Fibroblast of villous mesenchyme (primary cell): ENCODE results near the gene FBXO31. TPM values are rescaled to one million over a fixed set of nuclear protein-coding genes. Genes with fewer than 3 reads are reported as not detected.

ENCODE experiments used
- DNase-seq: peaks from one replicate; pipeline ENCODE4 v3.0.0-alpha.2; 2010; ENCODE audit warnings: low read depth
- H3K4me3 ChIP-seq: 2 replicates; pipeline ENCODE4 v1.5.1; 2011; ENCODE audit warnings: low read depth, mild to moderate bottlenecking, low read length
- total RNA-seq: library from RNA; depleted of rRNA; stranded (reverse); fragments of >200 nt; gene quantifications from 2 replicates; pipeline ENCODE4 v1.2.3, GENCODE V29; 2012
- TF ChIP-seq, protein P1 (sequence below): IDR thresholded peaks from 2 replicates; pipeline ENCODE4 v1.5.1; 2012; ENCODE audit warnings: low read depth, mild to moderate bottlenecking, low read length; ENCODE audit not compliant: insufficient read depth

Gene FBXO31
- total RNA-seq, 1 donor = 25.9 TPM

DNA sequence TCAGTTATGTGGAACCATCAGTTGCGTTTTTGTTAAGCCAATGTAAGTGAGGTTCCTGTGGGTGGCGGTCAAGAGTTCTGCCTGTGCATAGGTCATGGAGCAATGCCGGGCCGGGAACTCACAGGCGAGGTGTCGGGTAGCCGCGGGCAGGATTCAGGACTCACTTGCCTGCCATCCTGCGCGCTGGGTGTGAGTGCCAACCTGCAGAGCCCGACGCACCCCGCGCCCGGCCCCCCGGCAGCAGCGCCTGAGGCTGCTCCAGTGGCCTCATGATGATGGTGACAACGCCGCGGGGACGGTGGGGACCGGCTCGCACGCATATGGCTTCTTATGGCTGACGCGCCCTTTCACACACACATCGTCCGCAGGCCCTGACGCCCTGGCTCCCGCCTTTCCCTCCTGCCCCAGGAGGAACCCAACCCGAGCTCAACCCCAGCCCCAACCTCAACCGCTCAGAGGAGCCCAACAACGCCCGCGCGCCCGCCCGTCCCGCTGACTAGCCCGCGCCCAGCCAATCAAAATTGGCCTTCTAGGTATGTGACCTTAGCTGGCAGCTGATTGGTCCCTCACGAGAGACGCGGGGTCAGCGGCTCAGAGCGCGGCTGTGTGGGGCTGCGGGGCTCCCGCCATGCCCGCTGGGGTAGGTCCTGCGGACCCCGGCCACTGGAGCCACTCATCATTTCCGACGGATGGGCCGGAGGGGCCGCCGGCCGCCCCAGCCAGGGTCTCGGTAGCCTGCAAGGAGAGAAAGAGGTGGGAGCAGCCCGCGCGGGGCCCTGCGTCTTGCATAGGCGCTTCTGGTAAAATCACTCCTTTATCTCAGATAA lies 66.4 kb downstream of the FBXO31 start, which contains the start of gene C16orf95:
Gene C16orf95 (minus strand): TSS at position 470 of the 827 bp plus-strand sequence. CDS start 150 bp downstream, at position 320.
- TF ChIP-seq, protein P1, sequence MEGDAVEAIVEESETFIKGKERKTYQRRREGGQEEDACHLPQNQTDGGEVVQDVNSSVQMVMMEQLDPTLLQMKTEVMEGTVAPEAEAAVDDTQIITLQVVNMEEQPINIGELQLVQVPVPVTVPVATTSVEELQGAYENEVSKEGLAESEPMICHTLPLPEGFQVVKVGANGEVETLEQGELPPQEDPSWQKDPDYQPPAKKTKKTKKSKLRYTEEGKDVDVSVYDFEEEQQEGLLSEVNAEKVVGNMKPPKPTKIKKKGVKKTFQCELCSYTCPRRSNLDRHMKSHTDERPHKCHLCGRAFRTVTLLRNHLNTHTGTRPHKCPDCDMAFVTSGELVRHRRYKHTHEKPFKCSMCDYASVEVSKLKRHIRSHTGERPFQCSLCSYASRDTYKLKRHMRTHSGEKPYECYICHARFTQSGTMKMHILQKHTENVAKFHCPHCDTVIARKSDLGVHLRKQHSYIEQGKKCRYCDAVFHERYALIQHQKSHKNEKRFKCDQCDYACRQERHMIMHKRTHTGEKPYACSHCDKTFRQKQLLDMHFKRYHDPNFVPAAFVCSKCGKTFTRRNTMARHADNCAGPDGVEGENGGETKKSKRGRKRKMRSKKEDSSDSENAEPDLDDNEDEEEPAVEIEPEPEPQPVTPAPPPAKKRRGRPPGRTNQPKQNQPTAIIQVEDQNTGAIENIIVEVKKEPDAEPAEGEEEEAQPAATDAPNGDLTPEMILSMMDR = peak; percentile 61
- DNase-seq = peak; percentile 96
- H3K4me3 ChIP-seq = peak within 1 kb of the TSS; percentile 100

DNA sequence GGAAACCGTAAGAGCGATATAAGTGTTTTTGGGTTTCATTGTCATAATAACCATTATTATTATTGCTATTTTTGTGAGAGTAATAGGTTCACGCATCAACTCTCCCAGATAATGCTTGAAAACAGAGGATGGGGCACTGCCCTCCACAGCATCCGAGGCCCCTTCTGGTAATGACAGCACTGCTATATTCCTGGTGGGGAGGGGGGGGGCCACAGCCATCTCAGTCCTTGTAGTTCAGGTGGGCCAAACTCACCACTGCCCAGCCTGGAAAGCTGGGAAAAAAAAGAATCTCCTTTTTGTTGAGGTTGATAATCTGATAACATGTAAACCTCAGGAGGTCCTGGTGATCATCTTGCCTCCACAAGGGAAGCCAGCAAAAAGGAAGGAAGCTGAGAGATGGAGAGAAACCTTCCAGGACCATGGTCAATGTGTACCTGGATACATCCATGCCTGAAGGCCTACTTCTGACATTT lies 67.1 kb downstream of the FBXO31 start:
- TF ChIP-seq, protein P1 = no peak
- peak overlapping the region; percentile 100 for H3K4me3 ChIP-seq
- no peak for DNase-seq

DNA sequence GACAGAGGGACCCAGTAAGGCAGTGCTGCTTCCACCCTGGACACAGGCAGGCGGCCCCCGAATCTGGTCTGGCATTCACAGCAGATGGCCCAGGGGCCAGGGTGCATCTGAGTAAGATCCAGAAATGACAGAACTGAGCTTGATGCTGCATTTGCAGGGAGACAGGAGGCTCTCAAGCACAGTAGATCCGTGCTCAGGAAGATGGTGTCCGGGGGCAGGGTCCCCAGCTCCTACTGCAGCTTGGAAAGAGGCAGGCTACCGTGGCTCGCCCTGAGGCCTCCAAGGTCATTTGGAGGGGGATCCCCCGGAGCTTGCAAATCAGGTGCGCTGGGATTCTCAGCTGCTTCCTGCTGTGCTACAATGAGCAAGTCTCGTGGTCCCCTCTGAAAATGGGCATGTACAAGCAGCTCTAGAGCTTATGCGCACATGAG lies 68.6 kb downstream of the FBXO31 start:
- DNase-seq = no peak
- TF ChIP-seq, protein P1 = no peak
- no peak overlapping the region for H3K4me3 ChIP-seq

DNA sequence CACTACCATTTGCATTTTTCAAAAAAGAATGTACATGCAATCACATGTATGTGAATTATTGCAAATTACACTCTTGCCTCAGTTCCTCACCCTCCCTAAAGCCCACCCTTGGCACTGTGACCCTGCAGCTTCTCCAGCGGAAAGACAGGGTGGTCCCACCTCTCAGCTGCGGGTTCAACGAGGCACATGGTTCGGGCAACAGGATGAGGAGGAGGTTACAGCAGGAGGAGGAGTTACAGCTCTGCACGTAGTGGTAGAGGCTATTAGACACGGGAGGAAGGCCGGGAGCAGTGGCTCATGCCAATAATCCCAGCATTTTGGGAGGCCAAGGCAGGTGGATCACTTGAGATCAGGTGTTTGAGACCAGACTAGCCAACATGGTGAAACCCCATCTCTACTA lies 71.6 kb downstream of the FBXO31 start:
- H3K4me3 ChIP-seq = no peak overlapping the region
- TF ChIP-seq, protein P1 = no peak
- DNase-seq = no peak

DNA sequence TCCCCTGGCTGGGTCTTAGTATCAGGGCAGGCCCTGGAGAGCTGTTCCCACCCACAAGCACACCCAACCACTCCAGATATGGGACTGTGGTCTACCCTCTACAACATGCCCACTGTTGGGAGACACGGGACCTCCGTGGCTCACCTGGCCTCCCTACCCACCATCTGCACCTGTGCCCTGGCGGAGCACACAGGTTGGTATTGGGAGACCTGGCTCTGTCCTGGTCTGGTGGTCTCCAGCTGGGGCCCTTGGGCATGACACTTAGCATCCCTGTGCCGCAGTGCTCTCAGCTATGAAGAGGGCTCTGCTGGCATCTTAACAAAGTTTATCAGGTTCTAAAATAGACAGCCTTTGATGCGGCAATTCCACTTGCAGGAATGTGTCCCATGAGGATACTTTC lies 72.2 kb downstream of the FBXO31 start:
- TF ChIP-seq, protein P1 = no peak
- DNase-seq = no peak
- no peak overlapping the region for H3K4me3 ChIP-seq

DNA sequence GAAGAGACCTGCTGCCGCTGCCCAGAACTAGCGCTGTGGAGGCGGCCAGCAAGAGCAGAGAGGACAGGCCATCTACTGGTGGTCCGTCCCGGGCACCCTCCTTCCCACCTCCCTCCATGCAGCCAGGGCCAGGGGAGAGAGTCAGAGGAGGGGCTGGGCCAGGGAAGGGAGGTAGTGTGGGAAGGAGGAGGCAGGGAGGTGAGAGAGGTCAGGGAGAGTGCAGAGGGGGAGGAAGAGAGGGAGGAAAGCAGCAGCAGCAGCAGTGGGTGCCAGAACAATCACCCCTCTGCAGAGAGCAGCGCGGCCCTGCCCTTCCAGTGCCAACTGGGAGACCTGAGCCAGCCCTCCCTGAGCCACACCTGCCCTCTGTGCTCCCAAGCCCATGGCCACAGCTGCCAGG lies 73.0 kb downstream of the FBXO31 start:
- H3K4me3 ChIP-seq = no peak overlapping the region
- TF ChIP-seq, protein P1 = no peak
- DNase-seq = no peak
